ENCODE data around the gene SLC25A21.
"Not testable (repeated sequence)": the region's sequence is repeated elsewhere in the genome, so short reads cannot be mapped to it uniquely, and the experiment has no call there.

SLC25A21 gene

DNA sequence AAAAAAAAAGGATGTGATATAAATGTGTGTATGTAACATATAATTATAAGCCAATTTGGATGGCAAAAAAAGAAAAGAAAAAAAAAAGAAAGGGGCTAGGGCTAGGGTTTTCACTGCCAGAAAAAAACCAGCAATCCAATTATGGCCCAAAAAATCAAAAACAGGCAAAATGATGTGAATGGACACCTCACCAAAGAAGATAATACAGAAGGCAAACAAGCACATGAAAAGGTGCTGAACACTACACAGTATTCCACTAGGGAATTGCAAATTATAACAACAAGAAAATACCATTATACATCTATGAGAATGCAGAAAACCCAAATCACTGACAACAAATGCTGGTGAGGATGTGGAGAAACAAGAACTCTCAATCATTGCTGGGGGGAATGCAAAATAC, 13.3 kb upstream of the SLC25A21 start:
- no peak for DNase-seq

GRCh38 chr14:37184520-37184919, 12.1 kb upstream of the SLC25A21 start:
- not testable (repeated sequence) for DNase-seq

- no peak for DNase-seq
Observed at GRCh38 chr14:37181441-37181840, 9.0 kb upstream of the SLC25A21 start.

- not testable (repeated sequence) for DNase-seq
Observed at GRCh38 chr14:37180886-37181285, 8.5 kb upstream of the SLC25A21 start.

- DNase-seq, result no peak
Observed at GRCh38 chr14:37179896-37180502, 7.6 kb upstream of the SLC25A21 start.

DNA sequence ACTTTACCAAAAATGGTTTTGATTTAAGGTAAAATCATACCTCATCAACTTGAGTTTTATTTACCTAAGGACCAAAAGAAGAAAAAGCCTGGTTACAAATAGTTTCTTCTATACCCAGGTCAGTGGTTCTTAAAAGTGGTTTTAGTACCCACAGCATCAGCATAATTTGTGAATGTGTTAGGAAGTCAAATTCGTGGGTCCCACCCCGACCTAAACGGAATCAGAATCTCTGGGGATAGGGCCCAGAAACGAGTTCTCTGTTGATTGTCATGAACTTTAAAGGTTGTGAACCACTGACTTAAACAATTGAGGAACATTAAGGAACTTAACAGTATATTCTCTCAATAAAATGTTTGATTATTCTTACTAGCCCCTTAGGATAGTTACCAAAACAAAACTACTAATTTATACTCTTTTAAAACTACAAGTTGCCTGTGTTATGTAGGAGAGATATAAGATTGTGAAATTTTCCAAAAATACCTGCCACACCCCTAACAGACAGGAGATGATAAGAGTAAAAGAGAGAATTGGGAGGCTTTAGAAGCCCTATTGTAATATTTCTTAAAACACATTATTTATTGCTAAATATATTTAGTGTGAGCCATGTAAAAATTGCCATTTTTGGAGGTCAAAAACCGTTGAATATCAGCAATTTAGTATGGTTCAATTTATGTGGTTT, 669 bp upstream of the SLC25A21 start:
- DNase-seq, result no peak

GRCh38 chr14:37171678-37172023, 755 bp downstream of the SLC25A21 start:
- DNase-seq, result no peak

DNA sequence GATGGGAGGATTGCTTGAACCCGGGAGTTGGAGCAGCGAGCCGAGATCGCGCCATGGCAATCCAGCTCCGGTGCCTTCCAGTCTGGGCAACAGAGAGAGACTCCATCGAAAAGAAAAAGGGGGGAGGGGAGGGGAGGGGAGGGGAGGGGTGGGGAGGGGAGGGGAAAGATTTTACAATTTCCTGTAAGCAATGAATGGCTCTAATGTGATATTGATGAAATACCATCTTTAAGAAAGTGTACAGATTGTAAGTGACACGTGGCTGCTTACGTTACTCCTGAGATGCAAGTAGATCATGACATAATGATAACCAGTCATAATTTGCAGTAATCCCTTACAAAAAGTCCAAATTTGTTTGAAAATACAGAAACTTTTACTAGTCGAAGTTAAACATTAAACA, 1.4 kb downstream of the SLC25A21 start:
- peak; percentile 56 for DNase-seq

GRCh38 chr14:37170237-37170636, 2.2 kb downstream of the SLC25A21 start:
- peak; percentile 75 for DNase-seq

- DNase-seq, result peak; percentile 17
Observed at GRCh38 chr14:37168721-37169120, 3.7 kb downstream of the SLC25A21 start.

DNA sequence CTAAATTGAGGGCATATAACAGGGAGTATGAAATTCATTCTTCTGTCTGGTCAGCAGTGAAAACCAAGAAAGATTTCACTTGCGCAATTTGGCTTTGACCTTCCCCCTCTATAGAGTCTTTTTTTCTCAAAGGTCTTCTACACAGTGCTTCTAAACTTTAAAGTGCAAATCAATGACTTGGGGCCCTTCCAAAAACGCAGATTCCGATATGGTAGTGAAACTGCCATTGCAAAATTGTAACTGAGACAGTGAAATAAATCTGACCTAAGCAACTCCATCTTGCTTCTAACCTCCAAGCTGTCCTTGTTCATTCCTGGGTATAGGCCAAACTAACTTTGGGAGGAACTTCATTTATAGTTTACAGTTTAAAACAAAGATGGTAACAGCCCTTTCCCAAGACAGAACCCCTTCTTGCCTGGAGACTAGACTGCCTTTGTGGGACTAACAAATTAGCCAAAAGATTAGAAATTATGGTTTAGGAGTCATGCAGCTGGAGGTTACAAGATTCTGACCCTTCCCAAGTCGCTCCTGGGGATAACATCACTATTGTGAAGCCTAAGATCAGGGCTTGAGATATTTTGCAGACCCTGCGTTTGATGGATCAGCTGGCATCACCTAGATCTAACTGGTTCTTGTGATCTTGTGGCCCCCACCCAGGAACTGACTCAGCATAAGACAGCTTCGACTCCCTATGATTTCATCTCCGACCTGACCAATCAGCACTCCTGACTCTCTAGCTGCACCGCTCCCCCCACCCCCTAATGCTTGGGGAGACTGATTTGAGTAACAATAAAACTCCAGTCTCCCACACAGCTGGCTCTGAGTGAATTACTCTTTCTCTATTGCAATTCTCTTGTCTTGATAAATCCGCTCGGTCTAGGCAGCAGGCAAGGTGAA, 5.0 kb downstream of the SLC25A21 start:
- DNase-seq, result no peak

DNA sequence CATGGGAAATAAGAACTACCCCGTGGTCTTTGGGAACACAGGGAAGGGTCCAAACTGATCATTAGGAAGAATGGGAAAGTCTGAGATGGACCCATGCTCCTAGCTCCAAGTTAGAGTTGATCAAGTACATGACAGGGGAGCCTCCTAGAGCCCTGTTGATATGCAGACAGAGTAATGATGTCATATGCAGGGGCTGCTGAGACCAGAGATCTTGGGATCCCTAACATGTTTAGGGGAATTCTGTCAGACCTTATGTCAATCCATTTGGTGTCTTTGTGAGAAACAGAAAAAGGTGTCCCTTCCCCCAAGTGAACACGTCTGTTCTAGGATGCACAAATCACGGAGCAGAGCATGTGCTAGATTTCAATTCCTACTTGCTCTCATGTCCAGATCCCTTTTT, 6.6 kb downstream of the SLC25A21 start:
- no peak for DNase-seq

GRCh38 chr14:37162307-37162706, 10.1 kb downstream of the SLC25A21 start:
- DNase-seq, result not testable (repeated sequence)

DNA sequence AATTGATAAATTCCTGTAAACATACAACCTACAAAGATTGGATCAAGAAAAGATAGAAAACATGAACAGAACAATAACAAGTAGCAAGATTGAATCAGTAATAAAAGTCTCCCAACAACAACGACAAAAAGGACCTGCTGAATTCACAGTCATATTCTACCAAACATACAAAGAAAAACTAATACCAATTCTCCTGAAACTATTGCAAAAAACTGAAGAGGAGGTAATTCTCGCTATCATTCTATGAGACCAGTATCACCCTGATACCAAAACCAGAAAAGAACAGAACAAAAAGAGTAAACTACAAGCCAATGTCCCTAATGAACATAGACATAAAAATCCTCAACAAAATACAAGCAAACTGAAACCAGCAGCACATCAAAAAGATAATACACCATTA, 14.4 kb downstream of the SLC25A21 start:
- DNase-seq, result no peak

DNA sequence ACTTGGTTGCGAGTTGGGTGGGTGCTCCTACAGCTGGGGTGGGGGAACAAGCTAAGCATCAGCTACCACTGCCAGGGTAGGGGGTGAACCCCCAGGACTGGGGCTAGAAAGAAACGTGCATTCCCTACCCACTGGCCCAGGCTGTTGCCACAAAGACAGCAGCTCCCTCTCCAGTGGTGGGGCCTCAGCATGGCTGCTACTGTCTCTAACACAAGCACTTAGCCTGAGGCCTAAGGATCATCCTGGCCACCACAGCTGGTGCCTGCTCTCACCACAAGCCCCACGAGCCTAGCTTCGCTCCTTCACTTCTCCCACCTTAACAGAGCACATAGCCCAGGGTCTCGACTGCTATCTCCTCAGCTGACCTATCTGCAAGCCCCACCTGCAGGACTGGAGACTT, 18.9 kb downstream of the SLC25A21 start:
- DNase-seq, result no peak

DNA sequence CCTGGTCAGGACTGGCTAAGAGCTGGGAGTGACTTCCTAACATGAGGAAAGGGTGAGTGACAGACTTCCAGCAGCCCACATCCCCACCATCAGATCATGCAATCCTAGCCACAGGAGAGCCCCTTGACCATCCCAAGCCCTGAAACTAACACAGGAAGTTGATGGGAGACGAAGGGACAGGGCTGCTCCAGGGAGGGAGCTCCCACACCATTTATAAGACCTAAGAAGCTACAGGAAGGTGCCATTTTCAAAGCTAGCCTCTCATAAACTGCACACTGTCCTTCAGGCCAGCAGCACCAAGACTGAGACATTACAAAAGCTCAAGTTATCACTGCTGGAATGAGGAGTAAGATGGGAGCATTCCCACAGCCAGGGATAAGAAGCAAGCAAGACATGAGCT, 19.4 kb downstream of the SLC25A21 start:
- no peak for DNase-seq

- DNase-seq, result peak; percentile 66
Observed at GRCh38 chr14:37150414-37150813, 22.0 kb downstream of the SLC25A21 start.

DNA sequence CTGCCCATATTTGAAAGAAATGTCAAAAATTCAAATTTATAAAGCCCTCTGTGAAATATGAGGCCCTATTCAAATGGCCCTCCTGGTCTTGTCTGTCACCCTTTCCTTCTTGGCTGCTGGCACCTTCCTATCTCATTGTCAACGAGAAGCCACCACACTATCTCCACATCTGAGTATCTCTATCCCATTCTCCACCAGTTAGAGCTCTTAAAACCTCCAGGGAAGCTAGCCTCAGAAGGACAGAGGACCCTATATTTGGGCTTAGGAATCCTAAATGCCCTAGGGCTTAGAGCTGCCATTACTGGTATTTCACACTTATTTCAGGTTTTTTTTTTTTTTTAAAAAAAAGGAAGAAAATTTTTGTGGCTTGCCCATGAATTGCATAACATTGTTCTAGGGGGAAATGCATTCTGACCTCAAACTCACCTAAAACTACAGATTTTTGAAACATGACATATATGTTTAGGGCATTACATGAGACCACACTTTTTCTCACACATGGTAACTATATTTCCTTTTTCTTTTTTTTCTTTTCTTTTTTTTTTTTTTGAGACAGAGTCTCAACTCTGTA, 25.0 kb downstream of the SLC25A21 start:
- no peak for DNase-seq

- DNase-seq, result not testable (repeated sequence)
Observed at GRCh38 chr14:37146438-37146837, 26.0 kb downstream of the SLC25A21 start.

- DNase-seq, result no peak
Observed at GRCh38 chr14:37145395-37145794, 27.0 kb downstream of the SLC25A21 start.

- DNase-seq, result no peak
Observed at GRCh38 chr14:37144729-37145363, 27.6 kb downstream of the SLC25A21 start.

DNA sequence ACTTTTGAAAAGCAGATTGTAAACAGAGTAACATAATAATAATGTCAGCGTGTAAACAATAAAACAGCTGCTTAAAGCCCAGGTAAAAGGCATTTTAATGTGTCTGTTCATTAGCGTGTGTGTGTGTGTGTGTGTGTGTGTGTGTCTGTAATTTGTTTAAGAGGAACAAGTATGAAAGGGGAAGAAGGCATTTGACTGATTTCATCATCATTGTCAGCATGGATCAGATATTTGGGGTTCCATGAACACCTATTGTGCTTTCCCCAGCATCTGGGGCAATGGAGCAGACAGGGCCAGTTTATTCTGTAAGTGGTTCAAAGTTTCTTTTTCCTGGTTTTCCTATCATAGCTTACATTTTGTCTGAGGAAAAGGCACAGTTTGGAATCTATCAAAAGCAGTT, 28.9 kb downstream of the SLC25A21 start:
- no peak for DNase-seq

- DNase-seq, result peak; percentile 25
Observed at GRCh38 chr14:37142835-37143401, 29.5 kb downstream of the SLC25A21 start.

Data from DMS53 (cell line).